Measurements from ENCODE around the gene NBEA.

- TF ChIP-seq, protein P1, sequence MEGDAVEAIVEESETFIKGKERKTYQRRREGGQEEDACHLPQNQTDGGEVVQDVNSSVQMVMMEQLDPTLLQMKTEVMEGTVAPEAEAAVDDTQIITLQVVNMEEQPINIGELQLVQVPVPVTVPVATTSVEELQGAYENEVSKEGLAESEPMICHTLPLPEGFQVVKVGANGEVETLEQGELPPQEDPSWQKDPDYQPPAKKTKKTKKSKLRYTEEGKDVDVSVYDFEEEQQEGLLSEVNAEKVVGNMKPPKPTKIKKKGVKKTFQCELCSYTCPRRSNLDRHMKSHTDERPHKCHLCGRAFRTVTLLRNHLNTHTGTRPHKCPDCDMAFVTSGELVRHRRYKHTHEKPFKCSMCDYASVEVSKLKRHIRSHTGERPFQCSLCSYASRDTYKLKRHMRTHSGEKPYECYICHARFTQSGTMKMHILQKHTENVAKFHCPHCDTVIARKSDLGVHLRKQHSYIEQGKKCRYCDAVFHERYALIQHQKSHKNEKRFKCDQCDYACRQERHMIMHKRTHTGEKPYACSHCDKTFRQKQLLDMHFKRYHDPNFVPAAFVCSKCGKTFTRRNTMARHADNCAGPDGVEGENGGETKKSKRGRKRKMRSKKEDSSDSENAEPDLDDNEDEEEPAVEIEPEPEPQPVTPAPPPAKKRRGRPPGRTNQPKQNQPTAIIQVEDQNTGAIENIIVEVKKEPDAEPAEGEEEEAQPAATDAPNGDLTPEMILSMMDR (IDR thresholded peaks at IDR 0.05): no peak
- no peak for TF ChIP-seq POLR2A (IDR thresholded peaks at IDR 0.05)
Observed at GRCh38 chr13:35646056-35646774, 704.1 kb downstream of the NBEA start.
